ENCODE data around the gene NMB. TPM values are rescaled to one million over a fixed set of nuclear protein-coding genes. Genes with fewer than 3 reads are reported as not detected.

The NMB gene
- total RNA-seq, 4 donors from 2014 or later = 27.3 to 157 (median 68.0) TPM

GRCh38 chr15:84661001-84661400 is 3.0 kb upstream of the NMB start:
- Histone ChIP-seq H3K4me1 (peaks cover 0 to 21% (median 5%) of the 10 kb centered on the region in 4 donors), H3K27me3 (no peaks in the 10 kb centered on the region), H3K9me3 (no peaks in the 10 kb centered on the region), H3K4me3 (no peak overlapping the region), H3K36me3 (peaks cover 0 to 17% (median 0%) of the 10 kb centered on the region in 3 donors), H3K27ac (no peak overlapping the region)
- TF ChIP-seq CTCF (IDR thresholded peaks at IDR 0.05) = no peak
- no peak for TF ChIP-seq EP300 (IDR thresholded peaks at IDR 0.05)
- TF ChIP-seq POLR2A (IDR thresholded peaks at IDR 0.05) = no peak
- no peak for DNase-seq (ENCODE audit: low spot score in 2 of 2)
- WGBS, 2 donors = 94 to 95% methylated on average over 10 of the region's 10 CpGs

GRCh38 chr15:84659904-84660781 is 2.1 kb upstream of the NMB start:
- H3K27me3 ChIP-seq = no peaks in the 10 kb centered on the region
- H3K4me1 ChIP-seq = peaks cover 0 to 30% (median 7%) of the 10 kb centered on the region in 4 donors
- H3K4me3 ChIP-seq = no peak overlapping the region
- peaks cover 0 to 8% (median 0%) of the 10 kb centered on the region in 3 donors for H3K36me3 ChIP-seq
- WGBS, 2 donors = 76 to 78% methylated on average over 4 of the region's 4 CpGs
- H3K9me3 ChIP-seq = no peaks in the 10 kb centered on the region
- no peak for DNase-seq (ENCODE audit: low spot score in 2 of 2)
- no peak for TF ChIP-seq CTCF (IDR thresholded peaks at IDR 0.05)
- no peak for TF ChIP-seq POLR2A (IDR thresholded peaks at IDR 0.05)
- TF ChIP-seq EP300 (IDR thresholded peaks at IDR 0.05) = no peak
- no peak overlapping the region for H3K27ac ChIP-seq

- Histone ChIP-seq H3K36me3 (no peaks in the 10 kb centered on the region), H3K27me3 (no peaks in the 10 kb centered on the region), H3K4me3 (peak overlapping the region; percentile 48 to 66 (median 58)), H3K27ac (peak overlapping the region; percentile 75 to 93 (median 80)), H3K4me1 (peaks cover 0 to 34% (median 9%) of the 10 kb centered on the region in 4 donors), H3K9me3 (no peaks in the 10 kb centered on the region)
- 40% methylated on average over 7 of the region's 7 CpGs for WGBS, 2 donors
- DNase-seq (ENCODE audit: low spot score in 2 of 2) = no peak
- TF ChIP-seq POLR2A (IDR thresholded peaks at IDR 0.05) (no peak), EP300 (IDR thresholded peaks at IDR 0.05) (no peak), CTCF (IDR thresholded peaks at IDR 0.05) (no peak)
These were observed 901 bp upstream of the NMB start for GRCh38 chr15:84658788-84659411.

GRCh38 chr15:84657748-84658079 is 285 bp downstream of the NMB start:
- DNase-seq (ENCODE audit: low spot score in 2 of 2) = no peak
- TF ChIP-seq CTCF (IDR thresholded peaks at IDR 0.05) (no peak), POLR2A (IDR thresholded peaks at IDR 0.05) (no peak), EP300 (IDR thresholded peaks at IDR 0.05) (no peak)
- peak overlapping the region; percentile 48 to 66 (median 58) for H3K4me3 ChIP-seq
- H3K4me1 ChIP-seq = peaks cover 0 to 44% (median 16%) of the 10 kb centered on the region in 4 donors
- WGBS, 2 donors = 30 to 37% methylated on average over 8 to 10 of the region's 17 CpGs
- no peaks in the 10 kb centered on the region for H3K9me3 ChIP-seq
- no peaks in the 10 kb centered on the region for H3K27me3 ChIP-seq
- peak overlapping the region; percentile 75 to 93 (median 80) for H3K27ac ChIP-seq
- H3K36me3 ChIP-seq = peaks cover 0 to under 1% (median 0%) of the 10 kb centered on the region in 3 donors

- H3K4me1 ChIP-seq = peaks cover 0 to 51% (median 17%) of the 10 kb centered on the region in 4 donors
- H3K27me3 ChIP-seq = no peaks in the 10 kb centered on the region
- WGBS, 2 donors = 87 to 96% methylated on average over 4 to 7 of the region's 7 CpGs
- H3K36me3 ChIP-seq = peaks cover 0 to 8% (median 0%) of the 10 kb centered on the region in 3 donors
- H3K9me3 ChIP-seq = no peaks in the 10 kb centered on the region
- no peak for DNase-seq (ENCODE audit: low spot score in 2 of 2)
- H3K27ac ChIP-seq = peak overlapping the region in 1 of 4 donors; percentile 77
- TF ChIP-seq EP300 (IDR thresholded peaks at IDR 0.05) (no peak), CTCF (IDR thresholded peaks at IDR 0.05) (no peak), POLR2A (IDR thresholded peaks at IDR 0.05) (no peak)
- H3K4me3 ChIP-seq = peak overlapping the region in 2 of 4 donors; percentile 54 to 63
These were observed 1.0 kb downstream of the NMB start for GRCh38 chr15:84656972-84657371.
